Sigmoid colon (tissue), 3 donors: Measurements from ENCODE around the gene ZNF445.

Experiments used
- CTCF ChIP-seq, 4 experiments: fragments of 450-650 bp in 3 of 4; fragments of 200-600 bp in 1 of 4; IDR thresholded peaks; one replicate each; pipeline ENCODE4 v1.5.1; 2016 to 2019; ENCODE audit warnings: antibody characterized with exemption in 4 of 4, mild to moderate bottlenecking in 3 of 4, moderate library complexity in 2 of 4
- POLR2A ChIP-seq, 2 donors: fragments of 450-650 bp; IDR thresholded peaks; one replicate each; pipeline ENCODE4 v1.6.1; 2016; ENCODE audit warnings: antibody characterized with exemption in 2 of 2, mild to moderate bottlenecking in 2 of 2, moderate library complexity in 2 of 2

GRCh38 chr3:44442596-44443309 is 34.7 kb downstream of the ZNF445 start:
- no peak for TF ChIP-seq CTCF (IDR thresholded peaks at IDR 0.05)
- no peak for TF ChIP-seq POLR2A (IDR thresholded peaks at IDR 0.05)
